ENCODE data around the gene SPAG6.

Gene SPAG6

GRCh38 chr10:22434521-22434920, 89.2 kb downstream of the SPAG6 start:
- no peak for DNase-seq (ENCODE audit: low read depth)

GRCh38 chr10:22435650-22436049, 90.4 kb downstream of the SPAG6 start:
- DNase-seq (ENCODE audit: low read depth): no peak

DNA sequence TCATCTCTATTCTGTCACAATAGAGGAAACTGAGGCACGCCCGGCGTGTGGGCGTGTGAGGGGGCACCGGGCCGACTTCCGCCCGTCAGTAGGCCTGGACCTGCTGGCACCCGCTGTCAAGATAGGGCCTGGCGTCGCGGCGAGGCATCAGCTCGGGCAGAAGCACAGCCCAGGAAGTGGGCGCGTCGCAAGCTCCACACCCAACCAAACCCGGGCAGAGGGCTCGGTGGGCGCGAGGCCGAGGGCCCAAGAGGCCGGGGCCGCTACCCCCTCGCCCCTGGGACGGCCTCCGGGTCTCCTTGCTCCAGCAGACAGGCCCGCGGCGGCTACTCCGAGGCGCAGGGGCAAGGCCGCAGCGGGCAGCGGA, 91.2 kb downstream of the SPAG6 start:
- no peak for DNase-seq (ENCODE audit: low read depth)

DNA sequence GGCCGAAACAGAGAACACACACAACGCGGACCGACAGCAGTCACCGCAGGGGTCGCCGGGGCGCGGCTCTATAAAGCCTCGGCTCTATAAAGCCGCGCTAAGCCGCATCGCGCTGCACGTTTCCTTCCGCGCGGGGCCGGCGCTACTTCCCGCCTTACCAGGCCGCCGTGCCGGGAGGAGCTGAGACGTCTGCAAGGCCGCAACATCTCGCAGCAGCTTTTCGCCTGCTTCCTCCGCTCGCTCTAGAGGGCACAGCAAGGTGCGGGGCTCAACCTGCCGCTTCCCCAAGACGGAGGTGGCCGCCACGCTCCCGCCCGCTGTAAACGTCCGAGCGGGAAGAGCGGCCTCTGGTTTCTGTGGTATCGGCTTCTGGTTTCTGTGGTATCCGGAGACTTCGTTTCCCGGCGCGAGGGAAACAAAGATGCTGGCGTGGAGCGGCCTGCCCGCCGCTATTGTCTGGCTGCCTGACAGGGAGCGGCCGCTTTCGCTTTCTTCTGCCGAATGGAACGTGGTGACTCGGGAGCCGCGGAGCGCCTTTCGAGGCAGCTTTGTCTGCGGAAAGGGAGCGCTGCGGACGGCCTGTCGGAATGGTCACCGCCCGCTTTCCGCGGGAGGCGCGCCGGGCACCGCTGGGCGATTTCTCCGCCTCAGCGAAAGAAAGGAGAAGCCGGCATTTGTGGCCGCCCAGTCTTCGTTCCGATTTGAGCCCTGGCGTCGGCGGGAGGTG, 91.8 kb downstream of the SPAG6 start:
- DNase-seq (ENCODE audit: low read depth): peak; percentile 76

- no peak for DNase-seq (ENCODE audit: low read depth)
Observed at GRCh38 chr10:22437620-22438588, 92.6 kb downstream of the SPAG6 start.

GRCh38 chr10:22438711-22439110, 93.4 kb downstream of the SPAG6 start:
- DNase-seq (ENCODE audit: low read depth): no peak

DNA sequence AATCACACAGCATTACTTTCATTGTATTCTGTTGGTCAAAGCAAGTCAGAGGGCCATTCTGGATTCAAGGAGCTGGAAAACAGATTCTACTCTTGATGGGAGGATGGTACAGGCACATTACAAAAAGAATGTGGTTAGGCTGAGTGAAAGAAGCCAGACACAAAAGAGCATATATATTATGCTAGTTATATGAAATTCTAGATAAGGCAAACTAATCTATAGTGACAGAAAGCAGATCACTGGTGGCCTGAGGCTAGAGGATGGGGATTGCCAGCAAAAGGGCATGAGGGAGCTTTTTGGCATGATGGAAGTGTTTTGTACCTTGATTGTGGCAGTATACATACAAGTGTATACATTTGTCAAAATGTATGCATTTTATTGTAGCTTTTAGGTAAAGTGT, 96.8 kb downstream of the SPAG6 start:
- DNase-seq (ENCODE audit: low read depth): no peak

GRCh38 chr10:22442468-22442867, 97.2 kb downstream of the SPAG6 start:
- no peak for DNase-seq (ENCODE audit: low read depth)

DNA sequence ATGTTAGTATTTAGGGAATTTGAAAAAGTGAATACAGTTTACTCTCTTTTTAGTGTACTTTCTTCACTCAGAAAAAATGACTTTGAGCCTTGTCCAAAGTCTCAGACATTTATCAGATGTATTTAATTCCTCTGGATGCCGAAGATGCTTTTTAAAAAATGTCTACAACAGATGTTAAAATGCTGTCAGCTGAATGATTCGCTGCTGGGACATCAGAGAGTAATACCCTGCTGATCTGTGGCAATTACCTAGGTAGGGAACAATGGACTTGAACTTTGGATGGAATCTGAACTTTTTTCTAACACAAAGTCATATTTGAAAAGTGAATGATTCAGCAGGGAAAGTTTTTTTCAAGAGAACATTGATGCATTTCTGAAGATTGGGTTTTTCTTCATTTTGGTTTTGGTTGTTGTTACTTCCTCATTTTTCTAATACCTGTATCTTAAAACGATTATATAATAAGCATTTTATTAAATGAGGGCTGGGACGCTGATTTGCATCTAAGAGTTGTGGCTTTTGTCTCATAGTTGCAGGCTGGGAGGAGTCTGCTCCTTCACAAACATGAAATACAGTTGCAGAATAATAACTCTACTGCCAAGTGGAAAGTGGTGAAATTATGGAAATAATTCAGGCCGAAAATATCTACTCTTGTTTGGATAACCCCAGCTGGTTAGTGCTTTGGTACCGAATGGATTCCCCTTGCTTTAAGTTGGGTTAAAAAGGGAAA, 98.0 kb downstream of the SPAG6 start:
- no peak for DNase-seq (ENCODE audit: low read depth)

GRCh38 chr10:22444219-22444788, 99.0 kb downstream of the SPAG6 start:
- DNase-seq (ENCODE audit: low read depth): no peak

GRCh38 chr10:22445495-22445894, 100.2 kb downstream of the SPAG6 start:
- DNase-seq (ENCODE audit: low read depth): no peak

DNA sequence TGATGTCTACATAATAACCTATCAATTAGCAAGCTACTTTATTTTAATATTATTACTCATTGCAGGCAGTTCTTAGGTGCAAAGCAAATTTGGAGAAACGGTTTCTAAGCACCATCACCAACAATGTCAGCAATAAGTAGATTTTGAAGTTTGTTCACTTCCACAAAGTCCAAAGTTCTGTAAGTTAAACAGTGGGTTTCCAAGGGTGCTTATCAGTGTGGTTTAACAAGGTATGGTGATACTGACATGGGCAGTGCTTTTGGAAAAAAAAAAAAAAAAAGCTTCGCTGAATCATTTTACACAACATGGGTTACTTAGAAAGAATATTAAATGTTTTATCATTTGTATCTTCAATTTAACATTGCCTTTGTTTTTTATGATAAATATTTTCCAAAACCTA, 101.8 kb downstream of the SPAG6 start:
- DNase-seq (ENCODE audit: low read depth): no peak

- DNase-seq (ENCODE audit: low read depth): no peak
Observed at GRCh38 chr10:22451346-22451745, 106.0 kb downstream of the SPAG6 start.

- DNase-seq (ENCODE audit: low read depth): no peak
Observed at GRCh38 chr10:22453320-22453719, 108.0 kb downstream of the SPAG6 start.

DNA sequence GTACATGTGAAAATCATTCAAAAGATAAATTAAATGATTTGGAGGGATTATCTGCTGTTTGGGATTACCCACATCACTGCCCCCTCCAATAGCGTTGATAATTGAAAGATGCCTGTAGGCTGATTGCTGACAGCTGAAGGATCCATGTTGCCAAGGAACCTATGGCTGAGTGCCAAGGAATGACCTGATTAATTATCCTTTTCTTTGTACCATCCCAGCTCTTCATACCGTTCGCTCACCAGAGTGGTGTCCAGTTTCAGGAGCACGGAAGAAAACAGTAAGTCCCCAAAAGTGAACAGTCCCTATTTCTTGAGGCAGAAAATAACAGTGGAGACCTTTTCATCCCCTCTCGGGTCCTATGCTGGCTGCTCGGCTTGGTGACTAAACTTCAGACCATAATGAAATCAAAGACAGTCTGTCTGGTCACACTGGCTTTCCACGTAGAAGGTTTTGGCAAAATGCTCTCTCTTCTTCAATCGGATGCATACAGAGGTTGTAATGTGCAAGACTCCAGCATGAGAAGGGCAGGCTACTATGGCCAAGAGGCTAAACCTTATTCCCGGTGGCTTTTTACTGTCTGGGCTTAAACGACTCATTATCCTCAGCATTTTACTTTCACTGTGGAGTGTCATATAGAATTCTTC, 108.8 kb downstream of the SPAG6 start:
- DNase-seq (ENCODE audit: low read depth): no peak

DNA sequence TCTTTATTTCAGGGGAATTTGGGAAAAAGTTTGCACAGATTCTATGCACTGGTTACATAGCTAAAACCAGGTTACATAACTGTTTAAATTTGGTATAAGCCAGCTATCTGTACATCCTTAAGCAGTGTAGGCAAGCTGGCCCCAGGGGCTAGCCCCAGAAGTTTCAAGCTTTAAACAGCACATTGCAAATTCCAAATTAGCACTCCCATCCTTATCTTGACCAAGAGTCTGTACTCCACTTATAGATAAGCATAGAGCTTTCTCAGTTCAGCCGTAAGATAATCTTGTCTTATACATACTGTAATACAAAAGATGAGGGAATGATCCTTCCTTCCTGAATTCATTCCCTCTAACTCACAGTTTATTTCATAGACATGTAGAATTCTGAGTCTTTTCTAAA, 109.3 kb downstream of the SPAG6 start:
- no peak for DNase-seq (ENCODE audit: low read depth)

GRCh38 chr10:22455068-22455857, 110.0 kb downstream of the SPAG6 start:
- no peak for DNase-seq (ENCODE audit: low read depth)

DNA sequence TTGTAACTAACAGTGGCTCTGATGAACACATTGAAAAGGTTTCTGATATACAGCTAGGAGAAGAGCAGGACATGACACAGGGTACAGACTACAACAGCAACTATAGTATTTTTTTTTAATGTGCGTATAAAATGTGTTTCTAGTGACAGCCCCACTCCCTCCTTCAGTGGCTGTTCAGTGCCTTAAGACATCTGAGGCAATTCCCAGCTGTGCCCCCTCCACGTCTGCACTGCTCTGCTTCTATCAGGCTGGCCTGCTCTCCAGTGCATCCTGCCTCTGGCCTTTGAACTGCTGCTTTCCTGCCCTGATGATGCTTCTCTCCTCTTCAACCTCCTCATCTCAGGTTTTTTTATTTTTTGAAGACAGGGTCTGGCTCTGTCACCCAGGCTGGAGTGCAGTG, 111.2 kb downstream of the SPAG6 start:
- DNase-seq (ENCODE audit: low read depth): no peak

- DNase-seq (ENCODE audit: low read depth): no peak
Observed at GRCh38 chr10:22458272-22459038, 113.2 kb downstream of the SPAG6 start.

DNA sequence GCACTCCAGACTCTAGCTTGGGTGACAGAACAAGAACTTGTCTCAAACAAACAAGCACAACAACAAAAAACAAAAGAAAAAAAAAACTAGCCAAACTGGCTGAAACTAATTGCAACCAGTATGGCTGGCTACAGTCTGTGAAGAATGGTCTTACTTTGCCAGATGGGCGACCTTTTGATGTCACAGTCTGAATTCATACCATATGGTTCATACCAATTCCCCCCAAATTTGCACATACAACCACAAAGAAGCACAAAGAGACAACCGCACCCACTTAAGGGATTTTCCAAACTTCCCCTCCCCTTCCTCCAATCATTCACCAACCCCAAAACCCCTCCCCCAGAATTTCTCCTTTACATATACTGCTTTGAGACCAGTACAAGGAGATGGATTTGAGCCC, 114.2 kb downstream of the SPAG6 start:
- DNase-seq (ENCODE audit: low read depth): no peak

Data from GM04504 (cell line).